Panc1 (cell line): ENCODE measurements around the gene KASH5. TPM values are rescaled to one million over a fixed set of nuclear protein-coding genes. Genes with fewer than 3 reads are reported as not detected.

Experiments
- ATAC-seq: fragments of 200-7000 bp; cut with Tn5 transposase; 2 replicates; pipeline ENCODE4 v1.9.1; 2020; ENCODE audit warnings: mild to moderate bottlenecking, moderate library complexity
- BruUV-seq: library from RNA; stranded (reverse); fragments of 400-500 nt; replicated peaks from 2 replicates; lab custom pipeline; 2021; lab: Mats Ljungman, UMichigan
- CTCF ChIA-PET: fragments of 300-600 bp; sonication (Branson Sonifier 250); formaldehyde crosslinking; loops from one replicate; lab custom pipeline; 2022; ENCODE audit warnings: antibody characterized with exemption; lab: Charles Lee
- POLR2A ChIA-PET: fragments of 300-600 bp; sonication (Branson Sonifier 250); formaldehyde crosslinking; loops from one replicate; lab custom pipeline; 2022; ENCODE audit warnings: antibody characterized with exemption; lab: Charles Lee
- DNase-seq: peaks from one replicate; pipeline ENCODE4 v3.0.0-alpha.2; 2010; ENCODE audit warnings: low read depth, low spot score
- H3K27ac ChIP-seq: 2 replicates; pipeline ENCODE4 v1.5.1; 2011; ENCODE audit warnings: mild to moderate bottlenecking, low read length, inconsistent platforms
- H3K27me3 ChIP-seq: fragments of 200-500 bp; sonication (Bioruptor generic); 2 replicates; pipeline ENCODE4 v1.6.0; 2014; ENCODE audit warnings: low read length, inconsistent platforms; ENCODE audit not compliant: control insufficient read depth, insufficient read depth
- H3K36me3 ChIP-seq: fragments of 200-500 bp; sonication (Bioruptor generic); 2 replicates; pipeline ENCODE4 v1.5.1; 2014; ENCODE audit warnings: inconsistent platforms, mild to moderate bottlenecking, low read length, moderate library complexity; ENCODE audit not compliant: control insufficient read depth, insufficient read depth
- H3K4me1 ChIP-seq: 2 replicates; pipeline ENCODE4 v1.5.1; 2011; ENCODE audit warnings: inconsistent platforms, mild to moderate bottlenecking, low read length, moderate library complexity; ENCODE audit not compliant: control insufficient read depth, insufficient read depth
- H3K4me3 ChIP-seq, 2 experiments: 2 replicates each; pipeline ENCODE4 v1.5.1; 2011 to 2012; ENCODE audit warnings: low read depth in 2 of 2, low read length in 2 of 2, mild to moderate bottlenecking in 2 of 2, inconsistent platforms in 1 of 2, moderate library complexity in 1 of 2
- H3K9me3 ChIP-seq: fragments of 200-500 bp; sonication (Bioruptor generic); 2 replicates; pipeline ENCODE4 v1.5.1; 2014; ENCODE audit warnings: low read depth, mild to moderate bottlenecking, inconsistent platforms, low read length, moderate library complexity; ENCODE audit not compliant: control insufficient read depth, insufficient read depth
- POLR2AphosphoS5 ChIP-seq: IDR thresholded peaks from 2 replicates; pipeline ENCODE4 v1.6.1; 2012; ENCODE audit warnings: mild to moderate bottlenecking, low read depth, low read length, moderate library complexity
- REST ChIP-seq, 2 experiments: IDR thresholded peaks; 2 replicates each; pipeline ENCODE4 v1.6.1; 2011 to 2012; ENCODE audit warnings: low read depth in 2 of 2, control low read depth in 1 of 2, low read length in 1 of 2, mild to moderate bottlenecking in 1 of 2, moderate library complexity in 1 of 2; ENCODE audit not compliant: insufficient read depth in 1 of 2
- SIN3A ChIP-seq: IDR thresholded peaks from 2 replicates; pipeline ENCODE4 v1.6.1; 2012; ENCODE audit warnings: low read depth, mild to moderate bottlenecking, low read length, moderate library complexity, borderline replicate concordance; ENCODE audit not compliant: insufficient read depth
- TCF7L2 ChIP-seq: IDR thresholded peaks from 2 replicates; pipeline ENCODE4 v1.6.1; 2011; ENCODE audit warnings: mild to moderate bottlenecking, low read depth, low read length, inconsistent platforms
- in situ Hi-C: cut with HindIII; loops from 2 replicates; pipeline ENCODE4 v1.10.0; 2016; ENCODE audit warnings: low sequenced_read_pairs, low pct_unique_long_range_greater_than_20kb
- intact Hi-C: fragments of 100-400 bp; cut with micrococcal nuclease; formaldehyde crosslinking; loops from one replicate; pipeline ENCODE4 v1.10.0; 2022; ENCODE audit not compliant: unreplicated experiment
- total RNA-seq: library from RNA; stranded (reverse); gene quantifications from one replicate; pipeline ENCODE4 v1.2.1, GENCODE V29; 2021; ENCODE audit not compliant: unreplicated experiment
- TF ChIP-seq, protein P1 (sequence below): fragments of 450-650 bp; IDR thresholded peaks from 2 replicates; pipeline ENCODE4 v1.5.1; 2017; ENCODE audit warnings: mild to moderate bottlenecking

KASH5 gene
- total RNA-seq, 1 experiment from 2014 or later: not detected

- in situ Hi-C loops: no loop called here
- no peak overlapping the region for H3K27ac ChIP-seq
- BruUV-seq: no TSS peak
- ChIA-PET CTCF (no interaction called here), POLR2A (no interaction called here)
- H3K9me3 ChIP-seq: no peaks in the 10 kb centered on the region
- DNase-seq (no peak), ATAC-seq (no peak)
- no peak overlapping the region for H3K4me3 ChIP-seq
- intact Hi-C loops: loop anchor here (5.0 kb wide), 1 partner anchor 48 kb away; no protein-coding TSS in a partner anchor
- TF ChIP-seq REST (IDR thresholded peaks at IDR 0.05; ENCODE audit: insufficient read depth in 1 of 2, low read depth in 2 of 2, low read length in 1 of 2) (no peak), SIN3A (no peak), TCF7L2 (no peak), POLR2AphosphoS5 (no peak)
- TF ChIP-seq, protein P1, sequence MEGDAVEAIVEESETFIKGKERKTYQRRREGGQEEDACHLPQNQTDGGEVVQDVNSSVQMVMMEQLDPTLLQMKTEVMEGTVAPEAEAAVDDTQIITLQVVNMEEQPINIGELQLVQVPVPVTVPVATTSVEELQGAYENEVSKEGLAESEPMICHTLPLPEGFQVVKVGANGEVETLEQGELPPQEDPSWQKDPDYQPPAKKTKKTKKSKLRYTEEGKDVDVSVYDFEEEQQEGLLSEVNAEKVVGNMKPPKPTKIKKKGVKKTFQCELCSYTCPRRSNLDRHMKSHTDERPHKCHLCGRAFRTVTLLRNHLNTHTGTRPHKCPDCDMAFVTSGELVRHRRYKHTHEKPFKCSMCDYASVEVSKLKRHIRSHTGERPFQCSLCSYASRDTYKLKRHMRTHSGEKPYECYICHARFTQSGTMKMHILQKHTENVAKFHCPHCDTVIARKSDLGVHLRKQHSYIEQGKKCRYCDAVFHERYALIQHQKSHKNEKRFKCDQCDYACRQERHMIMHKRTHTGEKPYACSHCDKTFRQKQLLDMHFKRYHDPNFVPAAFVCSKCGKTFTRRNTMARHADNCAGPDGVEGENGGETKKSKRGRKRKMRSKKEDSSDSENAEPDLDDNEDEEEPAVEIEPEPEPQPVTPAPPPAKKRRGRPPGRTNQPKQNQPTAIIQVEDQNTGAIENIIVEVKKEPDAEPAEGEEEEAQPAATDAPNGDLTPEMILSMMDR: no peak
- H3K27me3 ChIP-seq: peaks cover 9% of the 10 kb centered on the region; the same call in 1 of the 2 replicates
- H3K4me1 ChIP-seq: no peaks in the 10 kb centered on the region; the same call in 1 of the 2 replicates
- no peaks in the 10 kb centered on the region for H3K36me3 ChIP-seq
Measured at GRCh38 chr19:49439836-49440235, 51.8 kb downstream of the KASH5 start.

DNA sequence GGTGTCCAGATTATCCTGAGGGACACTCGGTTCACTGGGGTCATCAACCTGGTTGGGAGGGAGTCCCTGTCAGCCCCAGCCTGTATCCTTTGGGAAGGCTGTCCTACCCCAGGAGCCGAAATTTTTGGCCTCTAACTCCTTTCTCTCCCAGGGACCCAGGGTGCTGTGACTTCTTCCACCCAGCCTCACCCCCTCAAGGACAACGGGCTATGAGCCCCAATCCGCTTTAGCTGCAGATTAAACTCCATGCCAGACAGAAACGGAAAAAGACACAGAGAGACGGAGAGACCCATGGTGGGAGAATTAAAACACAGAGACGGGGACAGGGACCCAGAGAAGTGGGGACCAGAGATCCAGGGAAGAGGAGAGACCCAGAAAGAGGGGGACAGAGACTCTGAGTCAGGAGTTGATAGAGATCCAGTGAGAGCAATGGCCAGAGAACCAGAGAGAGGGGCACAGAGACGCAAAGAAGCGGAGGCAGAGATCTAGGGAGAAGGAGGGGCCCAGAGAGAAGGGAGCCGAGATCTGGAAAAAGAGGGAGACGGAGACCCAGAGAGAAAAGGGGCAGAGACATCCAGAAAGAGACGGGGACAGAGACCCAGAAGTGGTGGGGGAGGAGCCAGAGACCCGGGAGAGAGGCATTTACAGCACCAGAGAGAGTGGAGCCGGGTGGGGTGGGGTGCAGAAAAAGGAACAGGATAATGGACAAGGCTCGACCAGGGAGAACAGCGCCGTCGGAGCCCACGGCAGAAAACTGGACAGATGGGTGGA, 52.6 kb downstream of the KASH5 start:
- no peak for TF ChIP-seq SIN3A
- TF ChIP-seq POLR2AphosphoS5: no peak
- no peak for TF ChIP-seq REST (IDR thresholded peaks at IDR 0.05; ENCODE audit: insufficient read depth in 1 of 2, low read depth in 2 of 2, low read length in 1 of 2)
- TF ChIP-seq, protein P1: no peak; the same call in 1 of the 2 replicates
- TF ChIP-seq TCF7L2: no peak
- no TSS peak for BruUV-seq
- Histone ChIP-seq H3K4me1 (no peaks in the 10 kb centered on the region; the same call in 1 of the 2 replicates), H3K36me3 (no peaks in the 10 kb centered on the region), H3K27me3 (peaks cover 9% of the 10 kb centered on the region; the same call in 1 of the 2 replicates), H3K27ac (no peak overlapping the region), H3K4me3 (peak overlapping the region; percentile 28 to 45), H3K9me3 (no peaks in the 10 kb centered on the region)
- ATAC-seq (no peak), DNase-seq (no peak)
- ChIA-PET CTCF (no interaction called here), POLR2A (no interaction called here)
- in situ Hi-C loops (no loop called here), intact Hi-C loops (loop anchor here (5.0 kb wide), 1 partner anchor 48 kb away; no protein-coding TSS in a partner anchor)
